NCI-H2196 (cell line): Measurements from ENCODE around the gene MAP3K7CL.
A peak's percentile ranks its signal among the peaks of the same experiment; 100 is the strongest.
"Not testable (repeated sequence)": the region's sequence is repeated elsewhere in the genome, so short reads cannot be mapped to it uniquely, and the experiment has no call there.

Experiments used
- DNase-seq: peaks from one replicate; lab custom pipeline; 2025; ENCODE audit not compliant: unreplicated experiment; lab: John Stamatoyannopoulos, UW

Gene MAP3K7CL

GRCh38 chr21:29133241-29133640, 2.8 kb downstream of the MAP3K7CL start:
- no peak for DNase-seq

GRCh38 chr21:29133796-29134195, 3.4 kb downstream of the MAP3K7CL start:
- no peak for DNase-seq

- DNase-seq, result no peak
Measured at GRCh38 chr21:29135481-29135880, 5.0 kb downstream of the MAP3K7CL start.

DNA sequence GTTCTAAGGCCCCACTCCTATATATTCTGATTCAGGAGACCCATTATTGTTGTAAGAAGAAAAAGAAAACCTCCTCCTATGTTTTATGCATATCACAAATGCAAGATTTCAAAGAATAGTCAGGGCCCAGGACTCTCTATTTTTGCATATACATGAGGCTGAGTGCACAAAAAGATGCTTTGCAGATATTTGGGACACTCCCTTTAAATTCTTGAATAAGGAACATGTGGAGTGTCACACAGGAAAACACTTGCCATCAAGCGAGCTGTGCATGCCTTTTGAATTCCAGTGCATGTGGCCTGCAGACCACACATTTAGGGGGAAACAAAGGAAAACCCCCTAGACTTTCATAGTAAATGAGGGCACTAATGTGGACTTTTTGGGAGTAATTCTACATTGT, 5.6 kb downstream of the MAP3K7CL start:
- no peak for DNase-seq

DNA sequence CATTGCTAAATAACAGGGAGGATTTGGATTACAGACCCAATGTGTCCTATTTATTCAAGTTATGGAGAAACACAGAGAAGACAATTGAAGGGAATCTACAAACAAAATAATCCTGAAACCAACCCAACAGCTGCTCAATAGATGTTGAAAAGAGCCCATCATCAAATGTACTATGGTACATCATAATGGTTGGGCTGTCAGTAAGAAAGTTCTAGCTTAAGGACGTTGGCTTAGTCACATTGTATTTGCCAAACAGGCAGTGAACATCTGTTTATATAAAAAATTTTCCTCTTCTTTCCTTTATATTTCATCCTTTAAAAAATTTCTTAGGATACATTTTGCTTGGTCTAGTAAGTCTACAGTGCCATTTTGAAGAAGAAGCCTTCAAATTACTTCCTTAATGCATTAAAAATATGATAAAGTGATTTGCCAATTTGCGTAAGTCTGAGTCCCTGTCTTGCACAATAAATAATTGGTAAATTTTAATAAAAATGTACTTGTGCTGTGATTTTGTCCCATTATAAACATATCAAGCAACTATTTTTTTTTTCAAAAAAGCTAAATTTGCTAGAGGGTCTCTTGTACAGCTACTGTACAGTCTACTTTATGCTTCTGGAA, 14.4 kb downstream of the MAP3K7CL start:
- no peak for DNase-seq

- no peak for DNase-seq
Measured at GRCh38 chr21:29145354-29145782, 14.9 kb downstream of the MAP3K7CL start.

GRCh38 chr21:29145852-29146453, 15.5 kb downstream of the MAP3K7CL start:
- no peak for DNase-seq

DNA sequence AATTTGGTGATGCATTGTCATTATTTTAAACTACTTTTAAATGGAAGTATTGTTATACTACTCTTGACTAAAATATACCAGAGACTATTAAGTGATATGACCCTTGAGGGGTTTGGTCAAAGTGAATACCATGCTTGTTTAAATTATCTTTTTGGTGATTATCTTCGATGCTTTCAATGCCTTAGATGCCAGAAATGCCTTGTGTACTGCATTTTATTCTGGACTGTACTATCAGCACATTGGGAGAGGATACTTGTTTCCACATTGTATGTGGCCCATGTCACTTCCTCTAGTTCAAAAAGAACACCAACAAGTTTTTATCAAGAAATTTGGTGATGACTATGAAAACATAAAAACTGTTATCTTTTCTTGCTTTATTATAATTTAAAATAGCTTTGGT, 16.3 kb downstream of the MAP3K7CL start:
- DNase-seq, result no peak

GRCh38 chr21:29148530-29148929, 18.1 kb downstream of the MAP3K7CL start:
- DNase-seq, result no peak

- no peak for DNase-seq
Measured at GRCh38 chr21:29149808-29150425, 19.5 kb downstream of the MAP3K7CL start.

DNA sequence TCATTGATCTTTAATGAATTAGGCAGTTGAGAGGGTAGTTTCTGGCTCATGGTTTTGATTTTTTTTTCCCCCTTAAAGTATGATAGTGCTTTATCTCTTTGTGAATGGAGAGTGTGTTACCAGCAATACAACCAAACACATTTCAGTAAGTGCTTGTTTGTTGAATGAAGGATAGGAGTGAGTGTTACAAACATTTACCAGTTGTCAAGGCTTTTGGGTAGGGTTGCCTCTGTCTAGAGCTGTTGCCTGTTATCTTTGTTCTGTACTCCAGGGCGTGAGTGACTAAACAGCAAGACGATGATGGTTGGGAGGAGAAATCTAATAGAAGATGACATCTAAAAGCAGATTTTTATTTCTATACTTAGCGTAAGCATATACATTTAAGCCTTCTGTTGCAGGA, 21.5 kb downstream of the MAP3K7CL start:
- DNase-seq, result no peak

- DNase-seq, result no peak
Measured at GRCh38 chr21:29152916-29153315, 22.5 kb downstream of the MAP3K7CL start.

GRCh38 chr21:29154270-29154669, 23.8 kb downstream of the MAP3K7CL start:
- DNase-seq, result no peak

DNA sequence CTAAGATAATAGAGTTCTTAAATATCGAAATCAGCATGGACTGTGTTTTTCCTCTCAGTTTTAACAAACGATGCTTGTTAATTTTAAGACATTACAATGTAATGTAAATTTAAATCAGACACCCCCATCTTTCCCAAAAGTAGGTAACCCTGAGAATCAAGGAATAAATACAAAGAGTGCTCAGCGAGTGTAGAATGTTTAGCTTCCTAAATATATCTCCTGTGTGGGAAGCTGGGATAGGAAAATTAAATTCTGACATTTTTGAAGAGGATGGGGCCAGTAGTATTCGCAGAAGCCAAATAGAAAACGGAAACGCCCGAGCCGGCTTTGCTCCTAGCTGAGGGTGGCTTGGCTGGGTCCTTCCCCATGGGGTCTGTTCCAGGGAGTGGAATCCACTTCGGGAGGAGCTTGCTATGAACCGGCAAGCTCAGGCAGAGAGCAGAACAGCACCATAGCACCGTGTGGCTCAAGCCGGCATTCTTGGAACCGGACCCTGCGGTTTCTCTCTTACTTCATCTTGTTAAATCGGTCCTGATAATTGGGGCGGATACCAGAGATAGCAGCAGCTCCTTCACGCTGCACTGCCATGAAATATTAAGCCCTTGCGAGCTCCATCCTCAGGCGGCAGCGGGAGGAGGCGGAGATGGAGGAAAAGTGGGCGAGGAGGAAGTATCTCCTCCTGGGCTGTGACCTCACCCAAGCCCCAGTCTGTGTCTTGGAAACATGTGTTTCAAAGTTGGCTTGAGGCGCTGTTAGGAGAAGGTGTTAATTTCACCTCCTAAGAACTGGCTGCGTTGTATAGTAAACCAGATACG, 24.9 kb downstream of the MAP3K7CL start:
- no peak for DNase-seq

- DNase-seq, result no peak
Measured at GRCh38 chr21:29155933-29156260, 25.5 kb downstream of the MAP3K7CL start.

DNA sequence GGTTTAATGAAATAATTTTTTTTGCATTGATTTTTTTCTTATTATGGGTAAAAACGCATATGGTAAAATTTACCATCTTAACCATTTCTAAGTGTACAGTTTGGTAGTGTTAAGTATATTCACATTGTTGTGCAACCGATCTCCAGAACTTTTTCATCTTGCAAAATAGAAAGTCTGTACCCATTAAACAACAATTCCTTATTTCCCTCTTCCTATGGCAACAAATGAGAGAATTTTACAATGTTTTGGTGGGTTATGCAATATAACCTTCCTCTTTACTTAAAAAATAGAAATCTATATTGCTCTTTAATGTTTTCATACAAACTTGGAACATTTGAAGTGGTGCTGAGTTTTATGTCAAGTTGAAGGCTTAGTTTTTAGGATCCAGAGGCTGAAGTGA, 26.6 kb downstream of the MAP3K7CL start:
- DNase-seq, result no peak

DNA sequence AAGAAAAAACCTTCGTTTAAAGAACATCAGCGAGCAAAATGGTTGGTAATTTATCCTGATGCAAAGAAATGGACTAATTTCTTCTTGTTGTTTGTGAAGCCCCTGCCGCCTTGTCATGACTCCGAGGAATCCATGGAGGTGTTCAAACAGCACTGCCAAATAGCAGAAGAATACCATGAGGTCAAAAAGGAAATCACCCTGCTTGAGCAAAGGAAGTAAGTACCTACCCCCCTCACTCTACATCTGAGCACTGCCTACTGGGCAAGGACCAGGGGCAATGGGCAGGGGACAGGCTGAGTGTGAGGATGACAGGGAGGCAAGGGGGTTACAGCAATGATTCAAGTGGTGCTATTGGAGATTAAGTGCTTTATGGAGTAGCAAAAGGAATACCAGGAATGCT, 29.4 kb downstream of the MAP3K7CL start:
- DNase-seq, result no peak

DNA sequence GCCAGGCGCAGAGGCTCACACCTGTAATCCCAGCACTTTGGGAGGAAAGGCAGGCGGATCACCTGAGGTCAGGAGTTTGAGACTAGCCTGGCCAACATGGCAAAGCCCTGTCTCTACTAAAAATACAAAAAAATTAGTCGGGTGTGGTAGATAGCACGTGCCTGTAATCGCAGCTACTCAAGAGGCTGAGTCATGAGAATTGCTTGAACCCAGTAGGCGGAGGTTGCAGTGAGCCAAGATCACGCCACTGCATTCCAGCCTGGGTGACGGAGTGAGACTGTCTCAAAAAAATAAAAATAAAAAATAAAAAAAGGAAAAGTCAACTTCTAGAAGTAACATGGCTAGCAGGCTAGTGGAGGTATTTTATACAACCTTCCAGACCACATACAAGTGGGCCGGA, 32.4 kb downstream of the MAP3K7CL start:
- DNase-seq, result not testable (repeated sequence)

DNA sequence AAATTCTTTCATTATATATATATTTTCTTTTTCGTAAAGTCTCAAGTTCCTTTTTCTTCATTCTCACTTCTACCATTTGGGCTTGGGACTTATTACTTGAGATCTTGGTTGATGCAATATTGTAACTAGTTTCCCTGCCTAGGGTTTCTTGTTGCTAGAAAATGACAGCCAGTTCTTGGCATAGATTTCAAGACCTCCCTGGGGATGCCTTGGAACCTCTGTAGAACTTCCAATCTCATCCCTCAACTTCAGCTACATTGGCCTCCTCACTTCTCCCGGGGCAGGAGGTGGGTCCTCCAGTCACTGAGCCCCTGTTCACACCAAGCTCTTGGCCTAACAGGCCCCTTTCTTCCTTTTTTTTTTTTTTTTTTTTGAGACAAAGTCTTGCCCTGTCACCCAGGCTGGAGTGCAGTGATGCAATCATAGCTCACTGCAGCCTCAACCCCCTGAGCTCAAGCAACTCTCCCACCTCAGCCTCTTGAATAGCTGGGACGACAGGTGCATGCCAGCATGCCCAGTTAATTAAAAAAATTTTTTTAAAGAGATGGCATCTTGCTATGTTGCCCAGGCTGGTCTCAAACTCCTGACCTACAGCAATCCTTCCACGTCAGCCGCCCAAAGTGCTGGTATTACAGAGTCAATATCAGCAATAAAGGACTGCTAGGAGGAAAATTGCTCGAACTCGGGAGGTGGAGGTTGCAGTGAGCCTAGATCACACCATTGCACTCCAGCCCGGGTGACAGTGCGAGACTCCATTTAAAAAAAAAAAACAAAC, 33.1 kb downstream of the MAP3K7CL start:
- DNase-seq, result no peak

DNA sequence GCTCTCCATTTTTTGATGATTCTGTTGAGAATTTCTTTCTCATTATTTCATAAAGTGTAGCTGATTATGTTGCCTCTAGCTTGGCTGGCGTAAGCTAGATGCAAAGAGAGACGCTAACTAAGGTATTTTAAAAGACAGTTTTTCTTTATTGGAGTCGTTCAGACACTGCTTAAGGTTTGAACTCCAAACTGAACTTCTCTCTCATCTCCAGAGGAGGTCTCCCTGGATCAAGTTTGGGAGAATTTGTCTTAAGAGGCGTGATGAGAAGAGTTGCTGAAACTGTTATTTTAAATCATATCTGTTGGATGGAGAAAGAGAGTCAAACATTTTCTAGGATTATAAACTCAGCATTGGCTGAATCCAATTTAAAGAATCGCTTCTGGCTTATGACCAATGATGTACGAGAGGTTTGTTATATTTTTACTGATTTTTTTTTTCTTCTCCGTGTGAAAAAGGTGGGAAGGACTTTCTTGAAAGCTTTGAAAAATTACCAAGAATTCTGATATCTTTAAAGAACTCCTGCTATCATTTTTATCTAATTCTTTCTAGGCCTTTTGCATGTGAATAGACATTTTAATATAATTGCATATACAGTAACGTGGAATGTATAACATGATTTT, 34.0 kb downstream of the MAP3K7CL start:
- DNase-seq, result peak; percentile 43

- DNase-seq, result no peak
Measured at GRCh38 chr21:29166323-29166722, 35.9 kb downstream of the MAP3K7CL start.
